Erythroblast (primary cell): Measurements from ENCODE around the gene CFAP61.

ENCODE experiments used
- GATA1 ChIP-seq: IDR thresholded peaks from 2 replicates; pipeline ENCODE4 v1.6.1; 2011; ENCODE audit warnings: low read depth, mild to moderate bottlenecking, control low read depth, low read length, moderate library complexity
- POLR2A ChIP-seq: IDR thresholded peaks from 2 replicates; pipeline ENCODE4 v1.6.1; 2011; ENCODE audit warnings: mild to moderate bottlenecking, low read length

DNA sequence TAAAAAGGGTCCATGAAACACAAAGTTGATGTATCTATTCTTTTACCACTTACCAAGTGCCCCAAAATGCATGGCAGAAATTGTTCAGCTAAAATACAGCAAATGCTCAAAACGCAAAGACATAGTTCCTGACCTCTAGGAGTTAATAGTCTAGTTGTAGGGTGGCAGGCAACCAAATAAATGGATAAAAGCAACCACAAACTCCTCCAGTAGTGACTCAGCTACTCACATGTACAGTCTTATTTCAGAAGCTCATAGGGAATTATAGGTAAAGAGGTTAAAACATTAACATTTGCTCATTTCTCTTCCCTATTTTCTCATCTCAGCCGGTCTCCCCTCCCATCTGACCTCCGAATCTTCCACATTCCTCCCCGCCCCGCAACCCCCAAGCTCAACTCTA, 171.6 kb downstream of the CFAP61 start:
- no peak for TF ChIP-seq GATA1
- no peak for TF ChIP-seq POLR2A
